ENCODE results near the gene NCKIPSD. TPM values are rescaled to one million over a fixed set of nuclear protein-coding genes. Genes with fewer than 3 reads are reported as not detected.

NCKIPSD gene
- total and polyA plus RNA-seq, 3 donors from 2014 or later = 30.1 to 81.3 (median 69.4) TPM

DNA sequence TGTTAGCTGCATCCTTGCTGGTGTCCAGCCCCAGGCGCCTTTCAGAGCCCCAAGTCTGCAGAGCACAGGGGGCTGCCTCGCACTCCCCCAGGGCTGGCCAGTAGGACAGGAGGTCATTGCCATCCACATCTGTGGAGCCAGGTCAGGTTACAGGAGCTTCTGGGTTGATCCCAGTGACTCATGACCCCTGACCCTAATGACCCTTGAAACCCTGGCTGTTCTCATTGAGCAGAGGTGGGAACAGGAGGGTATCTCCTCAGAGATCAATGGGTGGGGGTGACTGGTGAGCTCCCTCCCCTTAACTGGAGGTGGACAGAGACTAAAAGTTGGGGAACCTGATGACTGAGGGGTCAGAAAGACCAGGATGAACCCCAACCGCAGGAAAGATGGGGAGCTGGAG is 44.3 kb downstream of the NCKIPSD start:
- 85 to 100% methylated on average over 1 to 3 of the region's 3 CpGs for WGBS, 2 donors
- Histone ChIP-seq H3K27me3 (no peaks in the 10 kb centered on the region), H3K36me3 (ENCODE audit: low read depth, missing control alignments) (no peaks in the 10 kb centered on the region), H3K4me1 (peaks cover 3% of the 10 kb centered on the region), H3K4me3 (no peak overlapping the region), H3K9me3 (no peaks in the 10 kb centered on the region), H3K27ac (no peak overlapping the region)
- TF ChIP-seq POLR2A (IDR thresholded peaks at IDR 0.05) (no peak), CTCF (IDR thresholded peaks at IDR 0.05) (no peak)
- intact Hi-C loops (cut with DNase I; ENCODE audit: low total_unique reads) = no loop called here
- DNase-seq = no peak

- Histone ChIP-seq H3K36me3 (ENCODE audit: low read depth, missing control alignments) (no peaks in the 10 kb centered on the region), H3K4me1 (peaks cover 9% of the 10 kb centered on the region), H3K9me3 (no peaks in the 10 kb centered on the region), H3K27ac (no peak overlapping the region), H3K4me3 (no peak overlapping the region), H3K27me3 (no peaks in the 10 kb centered on the region)
- intact Hi-C loops (cut with DNase I; ENCODE audit: low total_unique reads) = no loop called here
- 95 to 96% methylated on average over 28 to 38 of the region's 38 CpGs for WGBS, 2 donors
- DNase-seq = no peak
- TF ChIP-seq CTCF (IDR thresholded peaks at IDR 0.05) (no peak), POLR2A (IDR thresholded peaks at IDR 0.05) (no peak)
Observed at GRCh38 chr3:48639944-48640606, 45.6 kb downstream of the NCKIPSD start.

DNA sequence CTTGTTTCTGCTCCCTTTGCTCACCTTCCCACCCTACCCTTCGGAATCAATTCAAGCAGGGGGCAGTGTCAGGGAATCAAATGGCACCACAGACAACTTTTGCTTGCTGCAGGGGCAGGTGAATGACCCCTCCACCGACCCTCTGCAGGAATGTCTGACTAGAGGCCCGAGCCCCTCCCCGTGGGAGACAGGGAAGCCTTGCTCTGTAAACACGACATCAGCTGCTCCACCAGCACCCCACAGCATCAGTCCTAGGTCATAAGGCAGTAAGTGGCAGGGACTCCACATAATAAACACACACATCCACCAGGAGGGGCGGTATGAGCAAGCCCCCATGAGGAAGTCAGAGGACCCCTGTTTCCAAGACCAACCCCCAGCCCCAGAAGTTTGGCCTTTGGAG is 48.4 kb downstream of the NCKIPSD start:
- no peaks in the 10 kb centered on the region for H3K9me3 ChIP-seq
- no peaks in the 10 kb centered on the region for H3K27me3 ChIP-seq
- H3K36me3 ChIP-seq (ENCODE audit: low read depth, missing control alignments) = no peaks in the 10 kb centered on the region
- H3K27ac ChIP-seq = no peak overlapping the region
- H3K4me3 ChIP-seq = no peak overlapping the region
- TF ChIP-seq POLR2A (IDR thresholded peaks at IDR 0.05) (no peak), CTCF (IDR thresholded peaks at IDR 0.05) (no peak)
- DNase-seq = no peak
- peaks cover 12% of the 10 kb centered on the region for H3K4me1 ChIP-seq
- intact Hi-C loops (cut with DNase I; ENCODE audit: low total_unique reads) = no loop called here
- WGBS, 2 donors = 67 to 72% methylated on average over 6 of the region's 6 CpGs

- TF ChIP-seq POLR2A (IDR thresholded peaks at IDR 0.05) = no peak
- peak overlapping the region; percentile 29 to 47 for H3K27ac ChIP-seq
- no peaks in the 10 kb centered on the region for H3K9me3 ChIP-seq
- peaks cover 12% of the 10 kb centered on the region for H3K4me1 ChIP-seq
- intact Hi-C loops (cut with DNase I; ENCODE audit: low total_unique reads) = no loop called here
- peak overlapping the region; percentile 63 to 88 for H3K4me3 ChIP-seq
- 41 to 53% methylated on average over 7 to 10 of the region's 10 CpGs for WGBS, 2 donors
- H3K36me3 ChIP-seq (ENCODE audit: low read depth, missing control alignments) = no peaks in the 10 kb centered on the region
- no peak for DNase-seq
- H3K27me3 ChIP-seq = no peaks in the 10 kb centered on the region
Observed at GRCh38 chr3:48636149-48636655, 49.5 kb downstream of the NCKIPSD start.

- H3K27me3 ChIP-seq = no peaks in the 10 kb centered on the region
- TF ChIP-seq POLR2A (IDR thresholded peaks at IDR 0.05) (peak; percentile 15), CTCF (IDR thresholded peaks at IDR 0.05) (peak; percentile 8 to 46 (median 35))
- 0% methylated on average over 12 to 48 of the region's 68 CpGs for WGBS, 2 donors
- no peaks in the 10 kb centered on the region for H3K9me3 ChIP-seq
- peak within 1 kb of the TSS; percentile 29 to 76 for H3K27ac ChIP-seq
- intact Hi-C loops (cut with DNase I; ENCODE audit: low total_unique reads) = no loop called here
- peak within 1 kb of the TSS; percentile 63 to 88 for H3K4me3 ChIP-seq
- no peaks in the 10 kb centered on the region for H3K36me3 ChIP-seq (ENCODE audit: low read depth, missing control alignments)
- peak; percentile 97 for DNase-seq
- H3K4me1 ChIP-seq = peaks cover 12% of the 10 kb centered on the region
Observed at GRCh38 chr3:48635222-48636021, 50.3 kb downstream of the NCKIPSD start, which contains the start of gene SLC26A6. Gene SLC26A6 (minus strand): TSS chr3:48635461. CDS start chr3:48635393, 68 bp downstream.

Measured in testis (tissue), 3 donors.